GM18517 (cell line): ENCODE measurements around the gene ZNF277.
"Not testable (repeated sequence)": the region's sequence is repeated elsewhere in the genome, so short reads cannot be mapped to it uniquely, and the experiment has no call there.

ENCODE experiments used
- ATAC-seq: cut with Tn5 transposase; IDR thresholded peaks from one replicate; pipeline ENCODE4 v1.9.1; 2021; ENCODE audit warnings: mild to moderate bottlenecking, moderate library complexity; ENCODE audit not compliant: unreplicated experiment

The ZNF277 gene

GRCh38 chr7:112207765-112208164 lies 1.3 kb downstream of the ZNF277 start:
- ATAC-seq, result no peak

- ATAC-seq, result no peak
Measured at GRCh38 chr7:112211348-112211907, 4.9 kb downstream of the ZNF277 start.

- ATAC-seq, result no peak
Measured at GRCh38 chr7:112212571-112212970, 6.1 kb downstream of the ZNF277 start.

DNA sequence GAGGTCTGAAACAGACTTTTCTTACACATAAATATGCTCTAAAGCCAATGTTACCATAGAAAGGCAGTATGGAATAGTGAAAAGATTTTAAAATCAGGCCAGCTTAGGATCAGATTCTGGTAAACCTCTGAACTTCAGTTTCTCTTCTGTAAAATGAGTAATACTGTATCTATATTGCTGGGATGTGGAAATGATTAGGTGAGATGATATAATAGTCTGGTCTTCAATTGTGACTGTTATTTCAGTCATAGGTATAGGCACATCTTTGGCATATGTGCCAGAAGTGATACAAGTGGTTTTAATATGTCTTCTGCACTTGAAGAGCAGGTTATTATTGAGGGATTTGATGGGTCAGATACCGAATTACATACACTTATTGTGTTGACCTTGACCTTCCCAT lies 7.2 kb downstream of the ZNF277 start:
- no peak for ATAC-seq

- no peak for ATAC-seq
Measured at GRCh38 chr7:112214268-112214667, 7.8 kb downstream of the ZNF277 start.

GRCh38 chr7:112214883-112215282 lies 8.4 kb downstream of the ZNF277 start:
- ATAC-seq, result no peak

DNA sequence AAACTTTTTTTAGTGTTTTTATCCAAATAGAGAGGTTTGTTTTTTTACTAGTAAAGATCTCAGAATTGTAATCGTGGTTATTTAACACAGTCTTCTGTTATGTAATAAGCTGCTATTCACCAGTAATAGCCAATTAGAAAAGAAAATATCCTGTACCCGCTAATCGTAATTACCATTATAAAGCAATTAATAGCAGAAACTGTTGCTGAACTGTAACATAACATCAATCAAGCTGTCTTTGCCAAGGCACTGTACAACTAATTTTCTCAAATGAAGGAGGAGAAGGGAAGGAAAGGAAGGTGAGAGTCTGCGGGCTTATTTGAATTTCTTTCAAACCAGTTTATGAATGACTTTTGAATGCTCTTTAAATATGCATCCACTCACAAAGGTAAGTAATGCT lies 9.3 kb downstream of the ZNF277 start:
- no peak for ATAC-seq

DNA sequence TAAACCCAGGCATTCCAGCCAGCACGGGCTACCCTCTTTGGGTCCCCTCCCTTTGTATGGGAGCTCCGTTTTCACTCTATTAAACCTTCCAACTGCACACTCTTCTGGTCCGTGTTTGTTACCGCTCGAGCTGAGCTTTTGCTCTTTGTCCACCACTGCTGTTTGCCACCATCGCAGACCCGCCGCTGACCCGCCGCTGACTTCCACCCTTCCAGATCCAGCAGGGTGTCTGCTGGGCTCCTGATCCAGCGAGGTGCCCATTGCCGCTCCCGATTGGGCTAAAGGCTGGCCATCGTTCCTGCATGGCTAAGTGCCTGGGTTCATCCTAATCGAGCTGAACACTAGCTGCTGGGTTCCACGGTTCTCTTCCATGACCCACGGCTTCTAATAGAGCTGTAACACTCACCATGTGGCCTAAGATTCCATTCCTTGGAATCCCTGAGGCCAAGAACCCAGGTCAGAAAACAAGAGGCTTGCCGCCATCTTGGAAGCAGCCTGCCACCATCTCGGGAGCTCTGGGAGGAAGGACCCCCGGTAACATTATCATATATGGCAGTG lies 14.5 kb downstream of the ZNF277 start:
- ATAC-seq, result no peak

DNA sequence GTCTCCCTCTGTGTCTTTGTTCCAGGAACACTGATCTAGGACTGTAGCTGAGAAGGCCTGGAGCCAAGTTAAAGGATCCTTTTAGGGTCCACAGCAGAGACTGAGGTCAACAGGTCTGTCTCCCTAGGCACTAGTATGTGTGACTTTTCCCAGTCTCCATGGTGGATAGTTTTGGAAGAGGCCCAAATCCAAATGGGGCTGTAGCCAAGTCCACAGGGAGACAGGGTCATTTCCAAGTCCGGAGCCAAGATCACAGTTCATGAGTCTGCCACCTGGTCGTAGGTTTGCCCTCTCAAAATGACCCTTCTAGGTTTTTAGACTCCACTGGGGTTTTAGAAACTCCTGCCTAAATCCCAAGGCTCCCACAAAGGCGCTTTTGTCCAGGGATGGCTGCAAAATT lies 16.8 kb downstream of the ZNF277 start:
- ATAC-seq, result no peak

DNA sequence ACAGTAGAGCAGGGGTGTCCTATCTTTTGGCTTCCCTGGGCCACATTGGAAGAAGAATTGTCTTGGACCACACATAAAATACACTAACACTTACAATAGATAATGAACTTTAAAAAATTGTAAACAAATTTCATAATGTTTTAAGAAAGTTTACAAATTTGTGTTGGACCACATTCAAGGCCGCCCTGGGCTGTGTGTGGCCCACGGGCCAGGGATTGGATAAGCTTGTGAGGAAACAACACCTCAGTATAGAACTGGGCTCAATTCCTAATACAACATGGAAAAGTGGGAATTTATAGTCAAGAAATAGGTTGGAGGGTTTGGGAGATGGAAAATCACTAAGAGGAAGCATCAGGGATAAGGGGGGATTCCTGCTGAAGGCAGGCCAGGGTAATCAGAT lies 17.7 kb downstream of the ZNF277 start:
- no peak for ATAC-seq

- ATAC-seq, result no peak
Measured at GRCh38 chr7:112225006-112225405, 18.5 kb downstream of the ZNF277 start.

- no peak for ATAC-seq
Measured at GRCh38 chr7:112226701-112227276, 20.3 kb downstream of the ZNF277 start.

GRCh38 chr7:112228632-112229031 lies 22.1 kb downstream of the ZNF277 start:
- ATAC-seq, result no peak

- ATAC-seq, result no peak
Measured at GRCh38 chr7:112232212-112232978, 25.9 kb downstream of the ZNF277 start.

GRCh38 chr7:112233048-112233697 lies 26.7 kb downstream of the ZNF277 start:
- ATAC-seq, result no peak

DNA sequence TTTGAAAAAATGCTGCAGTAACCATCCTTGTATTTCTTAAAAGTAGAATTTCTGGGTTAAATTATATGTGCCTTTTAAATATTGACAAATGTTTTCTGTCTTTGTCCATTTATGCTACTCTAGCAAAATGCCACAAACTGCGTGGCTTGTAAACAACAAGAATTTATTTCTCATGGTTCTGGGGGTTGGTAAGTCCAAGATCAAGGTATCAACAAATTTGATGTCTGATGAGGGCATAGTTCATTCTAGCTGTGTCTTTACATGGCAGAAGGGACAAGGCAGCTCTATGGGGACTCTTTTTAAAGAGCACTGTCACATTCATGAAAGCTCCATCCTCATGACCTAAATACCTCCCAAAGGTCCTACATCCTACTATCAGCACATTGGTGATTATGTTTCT lies 27.7 kb downstream of the ZNF277 start:
- ATAC-seq, result no peak

DNA sequence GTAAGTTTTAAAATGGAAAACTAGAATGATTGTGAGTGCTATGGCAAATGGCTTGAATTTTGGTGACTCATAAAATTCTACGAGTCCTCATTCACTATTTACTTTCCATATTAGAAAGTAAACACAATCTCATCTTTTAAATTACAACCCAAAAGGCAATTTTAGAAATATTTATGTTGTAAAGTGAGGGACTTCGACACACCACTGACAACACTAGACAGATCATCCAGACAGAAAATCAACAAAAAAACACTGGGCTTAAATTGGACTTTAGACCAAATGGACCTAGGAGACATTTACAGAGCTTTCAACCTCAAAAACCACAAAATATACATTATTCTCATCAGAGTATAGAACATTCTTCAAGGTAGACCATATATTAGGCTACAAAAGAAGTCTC lies 30.1 kb downstream of the ZNF277 start:
- ATAC-seq, result no peak

GRCh38 chr7:112238330-112238729 lies 31.8 kb downstream of the ZNF277 start:
- no peak for ATAC-seq

DNA sequence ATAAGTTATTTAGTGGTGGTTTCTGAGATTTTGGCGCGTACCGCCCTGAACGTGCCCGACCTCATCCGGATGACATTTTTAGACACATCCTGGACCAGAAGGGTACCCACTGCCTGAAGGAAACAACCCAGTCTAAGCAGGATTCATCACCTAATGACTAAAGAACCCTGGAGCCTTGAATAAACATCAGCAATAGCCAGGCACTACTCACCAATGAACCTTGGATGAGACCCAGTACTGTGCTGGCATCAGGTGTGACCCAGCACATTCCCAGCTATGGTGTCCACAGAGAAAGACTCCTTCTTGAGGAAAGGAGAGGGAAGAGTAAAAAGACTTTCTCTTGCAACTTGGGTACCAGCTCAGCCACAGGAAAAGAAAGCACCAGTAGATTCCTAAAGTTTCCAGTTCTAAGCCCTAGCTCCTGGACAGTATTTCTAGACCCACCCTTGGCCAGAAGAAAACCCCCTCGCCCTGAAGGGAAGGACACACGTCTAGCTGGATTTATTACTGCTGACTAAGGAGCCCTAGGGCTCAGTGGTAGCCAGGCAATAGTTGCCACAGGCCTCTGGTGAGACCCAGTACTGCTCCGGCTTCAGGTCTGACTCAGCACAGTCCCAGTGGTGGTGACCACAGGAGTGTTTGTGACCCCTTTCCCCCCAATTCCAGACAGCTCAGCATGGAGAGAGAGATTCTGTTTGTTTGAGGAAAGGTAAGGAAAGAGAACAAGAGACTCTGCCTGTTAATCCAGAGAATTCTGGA lies 32.5 kb downstream of the ZNF277 start:
- ATAC-seq, result no peak

- no peak for ATAC-seq
Measured at GRCh38 chr7:112248598-112248997, 42.1 kb downstream of the ZNF277 start.

DNA sequence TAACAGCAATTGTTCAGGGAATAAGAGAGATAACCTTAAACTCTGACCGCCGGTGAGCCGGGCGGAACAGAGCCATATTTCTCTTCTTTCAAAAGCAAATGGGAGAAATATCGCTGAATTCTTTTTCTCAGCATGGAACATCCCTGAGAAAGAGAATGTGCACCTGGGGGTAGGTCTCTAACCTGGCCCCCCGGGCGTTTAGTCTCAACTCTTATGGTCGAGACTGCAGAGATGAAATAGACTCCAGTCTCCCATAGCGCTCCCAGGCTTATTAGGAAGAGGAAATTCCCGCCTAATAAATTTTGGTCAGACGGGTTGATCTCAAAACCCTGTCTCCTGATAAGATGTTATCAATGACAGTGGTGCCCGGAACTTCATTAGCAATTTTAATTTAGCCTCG lies 43.5 kb downstream of the ZNF277 start:
- not testable (repeated sequence) for ATAC-seq
